GM19238 (cell line): ENCODE results near the gene KCNK17.
"Not testable (repeated sequence)": the region's sequence is repeated elsewhere in the genome, so short reads cannot be mapped to it uniquely, and the experiment has no call there.

Experiments
- DNase-seq: peaks from one replicate; pipeline ENCODE4 v3.0.0; 2011; ENCODE audit warnings: low spot score; ENCODE audit not compliant: insufficient read length

KCNK17 gene

GRCh38 chr6:39302669-39303424 is 11.4 kb downstream of the KCNK17 start:
- peak; percentile 94 for DNase-seq

GRCh38 chr6:39302011-39302410 is 12.2 kb downstream of the KCNK17 start:
- no peak for DNase-seq

GRCh38 chr6:39301606-39302005 is 12.6 kb downstream of the KCNK17 start:
- DNase-seq: no peak

GRCh38 chr6:39300739-39301138 is 13.5 kb downstream of the KCNK17 start:
- DNase-seq: no peak

- no peak for DNase-seq
Observed at GRCh38 chr6:39298061-39298460, 16.2 kb downstream of the KCNK17 start.

GRCh38 chr6:39296745-39297640 is 17.2 kb downstream of the KCNK17 start:
- DNase-seq: no peak

GRCh38 chr6:39295611-39296011 is 18.6 kb downstream of the KCNK17 start:
- no peak for DNase-seq

GRCh38 chr6:39294899-39295298 is 19.3 kb downstream of the KCNK17 start:
- no peak for DNase-seq

GRCh38 chr6:39294133-39294532 is 20.1 kb downstream of the KCNK17 start:
- no peak for DNase-seq

GRCh38 chr6:39292637-39293036 is 21.6 kb downstream of the KCNK17 start:
- no peak for DNase-seq

- no peak for DNase-seq
Observed at GRCh38 chr6:39289490-39289889, 24.7 kb downstream of the KCNK17 start.

GRCh38 chr6:39287601-39288000 is 26.6 kb downstream of the KCNK17 start:
- DNase-seq: no peak

- not testable (repeated sequence) for DNase-seq
Observed at GRCh38 chr6:39286596-39286995, 27.6 kb downstream of the KCNK17 start.

- no peak for DNase-seq
Observed at GRCh38 chr6:39282774-39283173, 31.4 kb downstream of the KCNK17 start.

- no peak for DNase-seq
Observed at GRCh38 chr6:39281312-39281980, 32.8 kb downstream of the KCNK17 start.

- no peak for DNase-seq
Observed at GRCh38 chr6:39280247-39280731, 33.9 kb downstream of the KCNK17 start.

- no peak for DNase-seq
Observed at GRCh38 chr6:39279539-39279938, 34.7 kb downstream of the KCNK17 start.

GRCh38 chr6:39276379-39276995 is 37.7 kb downstream of the KCNK17 start:
- no peak for DNase-seq

GRCh38 chr6:39274903-39275302 is 39.3 kb downstream of the KCNK17 start:
- DNase-seq: no peak

GRCh38 chr6:39274471-39274870 is 39.7 kb downstream of the KCNK17 start:
- DNase-seq: no peak

- DNase-seq: no peak
Observed at GRCh38 chr6:39273406-39273821, 40.8 kb downstream of the KCNK17 start.
